ENCODE measurements around the gene COMT. TPM values are rescaled to one million over a fixed set of nuclear protein-coding genes. Genes with fewer than 3 reads are reported as not detected.

Gene COMT
- total RNA-seq, 2 experiments from 2014 or later = 11.3 to 11.4 TPM

DNA sequence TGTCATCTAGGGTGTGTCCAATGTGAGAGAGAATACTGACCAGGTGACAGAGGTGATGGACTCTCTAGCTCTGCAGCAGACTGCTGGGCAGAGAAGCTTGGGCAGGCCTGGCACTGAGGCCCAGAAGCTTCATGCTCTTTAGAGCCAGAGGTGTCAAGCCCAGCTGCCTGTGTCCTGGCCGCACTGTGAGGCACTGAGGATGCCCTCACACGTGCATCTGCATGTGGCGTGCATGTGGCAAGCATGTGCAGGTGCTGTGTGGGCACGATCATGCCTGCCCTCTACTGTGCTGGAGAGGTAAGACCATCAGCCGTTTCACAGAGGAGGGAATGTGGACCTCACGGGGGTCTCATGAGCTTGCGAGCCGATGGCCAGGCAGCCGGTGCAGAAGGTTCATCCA is 15.9 kb downstream of the COMT start:
- ChIA-PET POLR2A (no interaction called here), CTCF (no interaction called here)
- Mint-ChIP-seq H3K36me3 (ENCODE audit: low read depth) (no peaks in the 10 kb centered on the region), H3K27ac (no peak overlapping the region), H3K4me1 (ENCODE audit: low read depth) (peaks cover 7% of the 10 kb centered on the region), H3K27me3 (no peaks in the 10 kb centered on the region), H3K4me3 (no peak overlapping the region), H3K9me3 (no peaks in the 10 kb centered on the region)
- intact Hi-C loops (cut with DNase I, micrococcal nuclease) = no loop called here
- Histone ChIP-seq H3K9me3 (ENCODE audit: control insufficient read depth in 1 of 2, insufficient read depth in 1 of 2, low read length in 2 of 2) (no peaks in the 10 kb centered on the region), H3K27ac (ENCODE audit: low read depth in 1 of 2, low read length in 2 of 2) (no peak overlapping the region), H3K27me3 (ENCODE audit: control insufficient read depth in 1 of 2, insufficient read depth in 2 of 2, low read length in 2 of 2) (no peaks in the 10 kb centered on the region), H3K4me3 (ENCODE audit: low read length) (no peak overlapping the region), H3K4me1 (ENCODE audit: insufficient read depth, low read length) (peaks cover 6% of the 10 kb centered on the region), H3K36me3 (ENCODE audit: insufficient read depth, low read length) (no peaks in the 10 kb centered on the region)
- ATAC-seq (ENCODE audit: poor library complexity) (no peak), DNase-seq (no peak)
- TF ChIP-seq, protein P1, sequence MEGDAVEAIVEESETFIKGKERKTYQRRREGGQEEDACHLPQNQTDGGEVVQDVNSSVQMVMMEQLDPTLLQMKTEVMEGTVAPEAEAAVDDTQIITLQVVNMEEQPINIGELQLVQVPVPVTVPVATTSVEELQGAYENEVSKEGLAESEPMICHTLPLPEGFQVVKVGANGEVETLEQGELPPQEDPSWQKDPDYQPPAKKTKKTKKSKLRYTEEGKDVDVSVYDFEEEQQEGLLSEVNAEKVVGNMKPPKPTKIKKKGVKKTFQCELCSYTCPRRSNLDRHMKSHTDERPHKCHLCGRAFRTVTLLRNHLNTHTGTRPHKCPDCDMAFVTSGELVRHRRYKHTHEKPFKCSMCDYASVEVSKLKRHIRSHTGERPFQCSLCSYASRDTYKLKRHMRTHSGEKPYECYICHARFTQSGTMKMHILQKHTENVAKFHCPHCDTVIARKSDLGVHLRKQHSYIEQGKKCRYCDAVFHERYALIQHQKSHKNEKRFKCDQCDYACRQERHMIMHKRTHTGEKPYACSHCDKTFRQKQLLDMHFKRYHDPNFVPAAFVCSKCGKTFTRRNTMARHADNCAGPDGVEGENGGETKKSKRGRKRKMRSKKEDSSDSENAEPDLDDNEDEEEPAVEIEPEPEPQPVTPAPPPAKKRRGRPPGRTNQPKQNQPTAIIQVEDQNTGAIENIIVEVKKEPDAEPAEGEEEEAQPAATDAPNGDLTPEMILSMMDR (IDR thresholded peaks at IDR 0.05) = no peak

DNA sequence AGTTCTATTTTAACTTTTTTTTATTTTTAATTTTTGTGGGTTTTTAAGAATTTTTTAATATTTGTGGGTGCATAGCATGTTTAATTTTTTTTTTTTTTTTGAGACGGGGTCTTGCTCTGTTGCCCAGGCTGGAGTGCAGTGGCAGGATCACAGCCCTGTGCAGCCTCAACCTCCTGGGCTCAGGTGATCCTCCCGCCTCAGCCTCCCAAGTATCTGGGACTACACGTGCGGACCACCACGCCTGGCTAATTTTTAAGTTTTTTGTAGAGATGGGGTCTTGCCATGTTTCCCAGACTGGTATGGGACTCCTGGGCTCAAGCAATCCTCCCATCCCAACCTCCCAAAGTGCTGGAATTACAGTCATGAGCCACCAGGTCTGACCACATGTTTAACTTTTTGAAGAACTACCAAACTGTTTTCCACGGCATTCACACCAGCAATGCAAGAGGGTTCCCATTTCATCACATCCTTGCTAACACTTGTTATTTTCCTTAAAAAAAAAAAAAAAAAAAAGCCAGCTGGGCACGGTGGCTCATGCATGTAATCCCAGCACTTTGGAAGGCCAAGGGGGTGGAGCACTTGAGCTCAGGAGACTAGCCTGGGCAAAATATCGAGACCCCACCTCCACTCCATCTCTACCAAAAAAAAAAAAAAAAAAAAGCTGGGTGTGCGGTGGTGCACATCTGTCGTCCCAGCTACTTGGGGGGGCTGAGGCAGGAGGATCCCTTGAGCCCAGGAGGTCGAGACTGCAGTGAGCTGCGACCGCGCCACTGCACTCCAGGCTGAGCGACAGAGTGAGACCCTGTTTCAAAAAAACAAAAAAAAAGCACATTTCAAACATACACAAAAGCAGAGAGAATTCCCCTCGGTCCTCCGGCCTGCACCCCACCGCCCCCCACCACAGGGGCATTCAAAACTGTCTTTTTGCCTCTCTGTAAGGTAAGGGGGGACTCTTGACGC is 16.8 kb downstream of the COMT start:
- Mint-ChIP-seq H3K4me3 (no peak overlapping the region), H3K36me3 (ENCODE audit: low read depth) (no peaks in the 10 kb centered on the region), H3K27ac (no peak overlapping the region), H3K4me1 (ENCODE audit: low read depth) (peaks cover 7% of the 10 kb centered on the region), H3K9me3 (no peaks in the 10 kb centered on the region), H3K27me3 (no peaks in the 10 kb centered on the region)
- no peaks in the 10 kb centered on the region for H3K36me3 ChIP-seq (ENCODE audit: insufficient read depth, low read length)
- intact Hi-C loops (cut with DNase I, micrococcal nuclease) = no loop called here
- DNase-seq (no peak), ATAC-seq (ENCODE audit: poor library complexity) (no peak)
- ChIA-PET POLR2A (no interaction called here), CTCF (no interaction called here)
- TF ChIP-seq, protein P1 (IDR thresholded peaks at IDR 0.05) = no peak
- no peak overlapping the region for H3K4me3 ChIP-seq (ENCODE audit: low read length)
- no peaks in the 10 kb centered on the region for H3K27me3 ChIP-seq (ENCODE audit: control insufficient read depth in 1 of 2, insufficient read depth in 2 of 2, low read length in 2 of 2)
- peaks cover 12% of the 10 kb centered on the region for H3K4me1 ChIP-seq (ENCODE audit: insufficient read depth, low read length)
- H3K9me3 ChIP-seq (ENCODE audit: control insufficient read depth in 1 of 2, insufficient read depth in 1 of 2, low read length in 2 of 2) = no peaks in the 10 kb centered on the region
- H3K27ac ChIP-seq (ENCODE audit: low read depth in 1 of 2, low read length in 2 of 2) = no peak overlapping the region

DNA sequence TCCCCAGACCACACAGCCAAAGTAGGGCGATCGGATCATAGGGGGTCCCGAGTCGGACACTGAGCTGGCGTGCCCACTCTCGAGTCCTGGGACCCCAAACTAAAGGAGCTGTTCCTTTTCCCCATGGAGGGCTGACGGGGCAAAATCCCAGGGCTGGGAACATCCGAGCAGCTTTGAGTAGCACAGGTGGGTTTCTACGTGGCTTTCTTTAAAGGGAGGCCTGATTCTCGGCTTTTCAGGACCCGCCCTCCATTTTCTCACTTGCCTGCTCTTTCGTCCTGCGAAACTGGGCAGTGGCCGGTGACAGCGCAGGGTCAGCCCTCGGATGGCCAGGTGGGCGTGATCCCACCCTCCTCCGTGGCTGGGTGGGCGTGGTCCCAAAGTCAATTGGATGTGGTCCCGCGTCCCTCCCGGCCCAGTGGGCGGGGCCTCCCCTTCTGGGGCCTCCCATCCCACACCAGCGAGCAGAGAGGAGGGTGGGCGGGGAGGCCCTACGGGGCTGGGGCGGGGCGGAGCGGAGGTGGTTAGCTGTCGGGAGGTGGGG is 17.5 kb downstream of the COMT start:
- Mint-ChIP-seq H3K36me3 (ENCODE audit: low read depth) (no peaks in the 10 kb centered on the region), H3K27ac (no peak overlapping the region), H3K4me3 (no peak overlapping the region), H3K27me3 (no peaks in the 10 kb centered on the region), H3K4me1 (ENCODE audit: low read depth) (peaks cover 7% of the 10 kb centered on the region), H3K9me3 (no peaks in the 10 kb centered on the region)
- ChIA-PET POLR2A (no interaction called here), CTCF (no interaction called here)
- Histone ChIP-seq H3K27me3 (ENCODE audit: control insufficient read depth in 1 of 2, insufficient read depth in 2 of 2, low read length in 2 of 2) (no peaks in the 10 kb centered on the region), H3K36me3 (ENCODE audit: insufficient read depth, low read length) (peaks cover 7% of the 10 kb centered on the region), H3K9me3 (ENCODE audit: control insufficient read depth in 1 of 2, insufficient read depth in 1 of 2, low read length in 2 of 2) (no peaks in the 10 kb centered on the region), H3K27ac (ENCODE audit: low read depth in 1 of 2, low read length in 2 of 2) (no peak overlapping the region), H3K4me1 (ENCODE audit: insufficient read depth, low read length) (peaks cover 12% of the 10 kb centered on the region), H3K4me3 (ENCODE audit: low read length) (no peak overlapping the region)
- intact Hi-C loops (cut with DNase I, micrococcal nuclease) = no loop called here
- ATAC-seq (ENCODE audit: poor library complexity) (no peak), DNase-seq (no peak)
- TF ChIP-seq, protein P1 (IDR thresholded peaks at IDR 0.05) = no peak

All from CD4-positive, alpha-beta T cell (primary cell).